Measurements from ENCODE around the gene RGS10.
"Not testable (repeated sequence)": the region's sequence is repeated elsewhere in the genome, so short reads cannot be mapped to it uniquely, and the experiment has no call there.

Gene RGS10

GRCh38 chr10:119542357-119542987, at the start of gene RGS10:
Gene RGS10, minus strand, starts transcription at chr10:119542719. Its CDS starts 81 bp downstream, at chr10:119542638.
- DNase-seq (ENCODE audit: low spot score): peak; percentile 87

- no peak for DNase-seq (ENCODE audit: low spot score)
These were observed 45.6 kb upstream of the RGS10 start for GRCh38 chr10:119588071-119588470.

DNA sequence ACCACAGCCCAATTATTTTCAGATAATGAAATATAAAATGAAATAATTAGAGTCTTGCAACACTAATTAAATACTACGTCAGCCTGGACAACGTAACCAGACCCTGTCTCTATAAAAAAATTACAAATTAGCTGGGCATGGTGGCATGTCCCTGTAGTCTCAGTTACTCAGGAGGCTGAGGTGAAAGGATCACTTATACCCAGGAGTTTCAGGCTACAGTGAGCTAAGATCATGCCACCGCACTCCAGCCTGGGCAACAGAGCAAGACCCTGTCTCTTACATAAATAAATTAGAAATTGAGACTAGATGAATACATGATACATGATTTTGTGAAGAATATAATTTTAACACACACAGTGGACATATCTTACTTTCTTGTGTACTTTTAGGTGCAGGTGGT, 35.8 kb upstream of the RGS10 start:
- no peak for DNase-seq (ENCODE audit: low spot score)

- DNase-seq (ENCODE audit: low spot score): no peak
These were observed 33.5 kb upstream of the RGS10 start for GRCh38 chr10:119575991-119576390.

DNA sequence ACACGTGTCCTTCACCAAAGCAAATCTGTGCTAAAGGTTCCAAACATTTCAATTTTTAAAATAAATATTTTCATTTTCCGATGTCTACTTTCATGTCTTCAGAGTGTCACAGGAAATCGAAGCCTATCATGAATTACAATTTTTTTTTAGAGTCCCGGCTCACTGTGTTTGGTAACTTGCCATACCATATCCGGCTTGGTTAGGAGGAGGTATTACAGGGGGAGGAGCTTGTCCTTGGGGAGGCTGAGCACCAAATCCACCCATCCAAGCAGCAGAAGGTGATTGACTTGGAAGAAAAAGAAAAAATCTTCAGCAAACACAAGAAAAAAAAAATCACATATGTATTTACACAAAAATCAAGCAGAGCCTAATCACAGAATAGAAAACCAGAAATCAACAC, 33.0 kb upstream of the RGS10 start:
- DNase-seq (ENCODE audit: low spot score): no peak

DNA sequence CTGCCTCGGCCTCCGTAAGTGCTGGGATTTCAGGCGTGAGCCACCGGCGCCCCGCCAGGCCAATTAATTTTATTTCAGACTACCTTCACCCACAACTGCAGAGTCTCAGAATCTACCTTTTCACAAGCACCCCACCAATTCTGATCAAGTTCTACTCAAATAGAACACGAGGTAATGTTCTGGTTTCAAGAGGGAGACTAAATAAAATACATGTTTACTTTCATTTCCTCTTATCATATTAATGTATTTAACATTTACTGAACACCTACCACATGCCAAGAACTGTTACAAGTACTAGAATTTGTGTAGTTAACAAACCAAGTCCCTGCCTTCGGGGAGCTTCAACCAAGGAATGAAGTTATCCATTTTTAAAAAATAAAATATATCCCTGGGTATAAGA, 25.5 kb upstream of the RGS10 start:
- DNase-seq (ENCODE audit: low spot score): no peak

- DNase-seq (ENCODE audit: low spot score): no peak
These were observed 19.6 kb upstream of the RGS10 start for GRCh38 chr10:119562097-119562496.

GRCh38 chr10:119559511-119559910, 17.0 kb upstream of the RGS10 start:
- not testable (repeated sequence) for DNase-seq (ENCODE audit: low spot score)

DNA sequence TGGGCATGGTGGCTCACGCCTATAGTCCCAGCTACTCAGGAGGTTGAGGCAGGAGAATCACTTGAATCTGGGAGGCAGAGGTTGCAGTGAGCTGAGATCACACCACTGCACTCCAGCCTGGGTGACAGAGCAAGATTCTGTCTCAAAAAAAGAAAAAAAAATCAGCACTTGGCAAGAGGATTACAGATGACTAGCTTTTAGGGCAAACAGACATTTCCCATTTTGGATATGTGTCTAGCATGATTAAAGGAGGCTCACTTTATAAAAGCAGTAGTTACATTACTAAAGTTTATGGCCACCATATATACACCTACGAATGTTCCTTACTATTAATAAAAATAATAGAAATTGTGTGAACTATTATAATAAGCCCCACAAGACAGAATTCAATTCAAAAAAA, 13.6 kb upstream of the RGS10 start:
- DNase-seq (ENCODE audit: low spot score): not testable (repeated sequence)

DNA sequence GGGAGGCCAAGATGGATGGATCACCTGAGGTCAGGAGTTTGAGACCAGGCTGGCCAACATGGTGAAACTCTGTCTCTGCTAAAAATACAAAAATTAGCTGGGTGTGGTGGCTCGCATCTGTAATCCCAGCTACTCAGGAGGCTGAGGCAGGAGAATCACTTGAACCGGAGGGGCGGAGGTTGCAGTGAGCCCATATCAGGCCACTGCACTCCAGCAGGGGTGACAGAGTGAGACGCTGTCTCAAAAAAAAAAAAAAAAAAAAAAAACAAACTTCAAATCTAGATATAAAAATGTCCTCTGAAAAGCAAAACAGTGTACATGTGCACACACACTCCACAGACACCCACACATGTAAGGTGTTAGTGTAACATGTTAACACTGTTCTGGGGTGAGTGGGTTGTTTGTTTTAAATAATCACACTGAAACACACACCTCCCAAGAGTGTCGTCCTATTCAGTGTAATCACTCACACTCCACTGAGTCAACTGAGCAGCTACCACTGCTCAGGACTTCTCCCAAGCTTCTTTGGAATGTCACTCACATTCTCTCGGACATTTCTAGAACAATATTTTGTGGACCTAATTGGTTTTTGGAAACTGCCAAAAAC, 12.8 kb upstream of the RGS10 start:
- DNase-seq (ENCODE audit: low spot score): no peak

DNA sequence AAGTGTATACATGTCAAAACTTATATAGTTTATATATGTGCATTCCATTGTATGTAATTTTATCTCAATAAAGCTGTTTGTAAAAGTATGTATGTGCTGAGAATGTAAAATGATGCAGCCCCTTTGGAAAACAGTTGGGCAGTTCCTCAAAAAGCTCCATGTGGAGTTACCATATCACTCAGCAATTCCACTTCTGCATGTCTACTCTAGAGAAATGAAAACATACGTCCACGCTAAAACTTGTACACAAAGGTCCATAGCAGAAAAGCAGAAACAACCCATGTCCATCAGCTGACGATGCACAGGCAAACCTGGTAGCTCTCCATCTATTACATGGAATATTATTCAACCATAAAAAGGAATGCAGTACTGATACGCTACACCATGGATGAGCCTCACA, 8.3 kb upstream of the RGS10 start:
- no peak for DNase-seq (ENCODE audit: low spot score)

GRCh38 chr10:119549247-119549999, 6.9 kb upstream of the RGS10 start:
- no peak for DNase-seq (ENCODE audit: low spot score)

DNA sequence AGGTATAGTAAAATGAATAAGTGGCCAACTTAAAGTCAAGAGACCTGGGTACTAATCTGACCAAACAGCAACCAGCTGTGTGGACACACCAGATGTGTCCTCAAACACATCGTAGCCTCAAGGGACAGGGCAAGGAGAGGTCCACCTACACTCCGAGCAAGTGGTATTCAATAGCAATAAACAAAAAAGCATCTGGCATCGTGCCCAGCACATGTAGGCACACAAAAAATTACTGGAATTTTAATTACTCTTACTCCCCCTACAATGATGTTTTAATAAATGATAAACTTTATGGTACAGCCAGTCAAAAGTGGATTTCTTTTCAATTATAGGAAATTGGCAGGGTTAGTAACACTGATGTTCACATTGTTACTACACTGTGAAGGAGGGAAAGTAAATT, 3.5 kb upstream of the RGS10 start:
- no peak for DNase-seq (ENCODE audit: low spot score)

DNA sequence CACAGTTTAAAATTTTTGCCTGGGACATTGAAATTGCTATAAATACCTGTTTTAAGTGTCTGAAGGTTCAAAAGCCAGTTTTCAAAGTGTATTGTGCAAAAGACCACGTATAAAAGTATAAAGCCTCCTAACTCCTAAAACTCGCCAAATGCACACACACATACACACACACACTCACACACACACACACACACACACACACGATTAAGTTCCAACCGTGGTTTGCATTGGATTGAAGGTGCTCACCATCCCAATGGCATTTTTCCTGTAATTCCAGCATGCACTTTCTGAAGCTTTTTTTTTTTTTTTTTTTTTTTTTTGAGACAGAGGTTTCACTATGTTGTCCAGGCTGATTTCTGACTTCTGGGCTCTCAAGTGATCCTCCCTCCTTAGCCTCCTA, 2.8 kb upstream of the RGS10 start:
- no peak for DNase-seq (ENCODE audit: low spot score)

DNA sequence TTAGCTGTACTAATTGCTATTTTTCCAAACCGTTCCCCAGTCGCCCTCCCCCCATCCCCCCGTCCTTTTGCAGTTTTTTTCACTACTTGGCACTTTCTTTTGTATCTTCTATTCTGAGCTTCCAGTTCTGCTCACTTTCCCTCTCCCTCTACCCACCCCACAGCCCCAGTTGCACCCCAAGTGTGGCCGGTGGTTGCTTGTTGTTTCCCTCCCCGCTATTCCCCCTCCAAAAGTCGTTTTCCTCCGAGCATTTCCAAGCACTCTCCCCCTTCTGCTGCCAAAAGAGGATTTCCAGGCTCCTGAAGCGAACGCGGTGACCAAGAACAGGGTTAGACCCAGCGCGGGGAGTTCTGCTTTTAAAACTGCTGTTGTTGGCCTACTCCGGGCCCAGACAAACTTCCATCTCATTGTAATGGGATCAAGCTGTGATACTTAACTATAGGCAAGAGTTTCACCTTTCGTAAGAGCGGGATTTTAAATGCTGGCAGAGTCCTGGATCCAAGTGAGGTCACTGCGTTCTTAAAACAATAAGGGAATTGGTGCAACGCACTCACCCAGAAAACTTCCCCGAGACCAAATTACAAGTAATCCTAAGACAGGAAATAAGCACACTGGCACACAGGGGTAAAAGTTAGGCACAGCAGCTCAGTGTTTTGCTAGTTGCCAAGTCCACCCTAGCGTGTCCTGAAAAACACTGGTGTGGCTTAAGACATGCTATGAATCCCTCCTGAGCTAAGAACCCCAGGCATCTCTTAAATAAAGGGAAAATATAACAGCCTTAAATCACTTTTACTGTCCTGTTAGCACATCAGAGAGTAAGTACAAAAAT, 1.5 kb upstream of the RGS10 start:
- DNase-seq (ENCODE audit: low spot score): peak; percentile 83

DNA sequence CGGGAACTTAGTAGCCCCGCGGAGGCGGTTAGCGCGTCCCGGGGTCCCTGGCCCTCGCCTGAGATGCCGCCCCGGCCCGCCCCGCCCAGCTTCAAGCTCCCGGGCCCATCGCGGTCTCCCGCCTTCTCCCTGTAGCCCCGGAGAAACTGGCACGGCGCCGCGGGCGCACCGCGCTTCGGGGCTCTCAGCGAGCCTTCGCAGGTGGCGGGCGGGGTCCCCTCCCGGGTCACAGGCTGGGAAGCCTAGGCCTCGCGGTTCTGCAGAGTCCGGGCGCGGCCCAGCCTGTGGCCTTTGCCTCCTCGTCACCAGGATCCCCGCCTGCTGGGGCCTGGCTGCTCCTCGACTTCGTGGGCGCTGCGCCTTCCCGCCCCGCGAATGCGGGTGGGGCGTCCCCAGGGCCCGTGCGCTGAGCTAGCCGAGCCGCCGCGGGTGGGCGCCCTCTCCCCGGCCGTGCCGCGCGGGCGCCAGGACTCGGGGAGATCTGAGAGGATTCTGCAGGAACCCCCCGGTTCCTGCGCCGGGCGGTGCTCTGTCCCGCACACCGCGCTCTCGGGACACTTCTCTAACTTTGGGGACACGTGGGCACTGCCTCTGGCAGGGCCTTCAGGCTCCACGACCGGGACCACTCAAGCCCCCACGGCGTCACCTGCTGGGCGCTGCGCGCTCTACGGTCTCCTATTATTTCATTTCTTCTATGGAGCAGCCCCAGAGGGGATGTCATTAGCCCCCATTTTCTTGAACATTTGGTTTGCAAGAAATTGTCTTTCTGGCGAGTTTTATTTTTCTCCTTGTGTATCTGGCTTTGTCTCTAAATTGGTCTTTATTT, 682 bp upstream of the RGS10 start:
- DNase-seq (ENCODE audit: low spot score): peak; percentile 60

- DNase-seq (ENCODE audit: low spot score): no peak
These were observed 811 bp downstream of the RGS10 start for GRCh38 chr10:119541459-119542356.

DNA sequence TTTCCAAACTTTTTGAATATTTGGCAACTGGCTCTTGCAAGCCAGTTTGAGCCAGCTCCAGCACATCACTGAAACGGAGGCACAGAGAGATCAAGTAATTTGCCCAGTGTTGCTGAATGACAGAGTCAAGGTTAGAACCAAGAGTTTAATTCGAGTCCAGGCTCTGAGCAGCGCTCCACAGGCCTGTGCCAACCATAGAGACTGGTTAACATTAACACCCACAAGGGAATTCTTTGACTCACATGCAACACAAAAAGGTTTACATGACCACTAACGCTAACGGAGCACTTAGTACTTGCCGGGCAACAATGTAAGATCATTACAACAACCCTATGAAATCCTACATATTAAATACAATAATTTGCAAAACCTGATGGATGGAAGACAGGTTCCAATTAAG, 1.5 kb downstream of the RGS10 start:
- DNase-seq (ENCODE audit: low spot score): peak; percentile 52

DNA sequence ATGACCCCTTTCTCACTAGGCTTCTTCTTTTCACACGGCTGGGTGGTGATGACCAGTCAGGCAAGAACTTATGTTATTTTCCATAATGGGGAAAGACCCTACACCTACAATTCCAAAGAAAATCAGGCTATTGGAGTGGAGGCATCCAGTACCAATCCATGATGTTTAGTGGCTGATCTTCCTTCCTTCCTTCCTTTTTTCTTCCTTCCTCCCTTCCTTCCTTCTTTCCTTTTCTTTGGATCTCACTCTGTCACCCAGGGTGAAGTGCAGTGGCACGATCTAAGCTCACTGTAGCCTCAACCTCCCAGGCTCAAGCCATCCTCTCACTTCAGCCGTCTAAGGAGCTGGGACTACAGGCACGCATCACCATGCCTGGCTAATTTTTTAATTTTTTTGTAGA, 2.5 kb downstream of the RGS10 start:
- no peak for DNase-seq (ENCODE audit: low spot score)

DNA sequence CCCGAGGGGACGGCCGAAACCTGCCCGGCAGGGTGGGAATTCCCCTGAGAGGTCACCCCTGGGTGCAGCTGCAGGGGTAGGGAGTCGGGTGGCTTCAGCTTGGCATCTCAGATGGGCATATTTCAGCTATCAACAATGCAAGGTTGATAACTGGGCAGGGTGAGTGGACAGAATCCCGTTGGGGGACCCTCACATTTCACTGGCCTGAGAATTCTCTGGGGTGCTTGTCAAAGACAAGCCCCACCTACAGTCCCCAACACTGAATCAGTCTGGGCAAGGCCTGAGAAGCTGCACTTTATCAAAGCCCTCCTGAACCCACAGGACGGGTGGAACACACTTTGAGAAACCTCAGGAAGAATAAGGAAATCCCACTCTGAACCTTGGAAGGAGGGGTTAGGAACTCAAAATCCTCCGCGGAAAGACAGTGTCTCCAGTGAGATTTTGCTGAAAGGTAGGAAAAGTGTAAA, 3.1 kb downstream of the RGS10 start:
- DNase-seq (ENCODE audit: low spot score): peak; percentile 20

All from kidney tubule cell (primary cell).